Measurements from ENCODE around the gene DOK5.

The DOK5 gene

DNA sequence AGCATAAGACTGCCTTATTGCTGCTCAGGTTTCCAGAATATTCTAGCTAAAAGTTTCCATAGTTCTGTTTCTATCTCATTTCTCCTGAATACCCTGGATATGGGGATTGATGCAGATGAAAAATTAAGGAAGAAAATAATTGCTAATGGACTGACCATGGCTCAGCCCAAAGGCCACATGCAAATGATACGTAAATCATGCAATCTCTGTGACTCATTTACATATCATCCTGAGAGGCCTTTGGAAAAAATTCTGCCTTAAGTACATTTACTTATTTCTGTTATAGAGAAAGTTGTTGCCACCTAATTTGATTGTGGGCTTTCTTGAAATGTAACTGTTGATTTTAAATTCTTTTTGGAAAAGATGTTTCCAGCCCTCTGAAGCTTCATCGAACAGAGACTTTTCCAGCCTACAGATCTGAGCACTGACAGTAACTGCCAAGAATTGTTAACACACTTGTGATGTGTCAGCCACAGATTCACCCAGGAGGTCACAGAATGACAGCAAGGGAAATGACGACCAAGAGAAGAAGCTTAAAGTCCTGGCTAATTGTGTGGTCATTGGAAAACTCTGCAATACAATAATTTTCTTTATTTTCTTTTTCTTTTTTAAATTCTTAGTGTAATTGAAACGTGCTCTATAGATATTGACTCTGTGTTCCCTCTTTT lies 174.8 kb downstream of the DOK5 start:
- DNase-seq: no peak
- Histone ChIP-seq H3K27me3 (replicated peaks) (no peaks in the 10 kb centered on the region), H3K27ac (no peak overlapping the region), H3K4me3 (ENCODE audit: low read depth, low read length) (no peak overlapping the region), H3K36me3 (replicated peaks) (no peaks in the 10 kb centered on the region)
- TF ChIP-seq CTCF (IDR thresholded peaks at IDR 0.05; ENCODE audit: low read depth, low read length, missing control alignments): no peak
- in situ Hi-C loops (cut with HindIII; ENCODE audit: low pct_ligation_motif_present, low sequenced_read_pairs): no loop called here

DNA sequence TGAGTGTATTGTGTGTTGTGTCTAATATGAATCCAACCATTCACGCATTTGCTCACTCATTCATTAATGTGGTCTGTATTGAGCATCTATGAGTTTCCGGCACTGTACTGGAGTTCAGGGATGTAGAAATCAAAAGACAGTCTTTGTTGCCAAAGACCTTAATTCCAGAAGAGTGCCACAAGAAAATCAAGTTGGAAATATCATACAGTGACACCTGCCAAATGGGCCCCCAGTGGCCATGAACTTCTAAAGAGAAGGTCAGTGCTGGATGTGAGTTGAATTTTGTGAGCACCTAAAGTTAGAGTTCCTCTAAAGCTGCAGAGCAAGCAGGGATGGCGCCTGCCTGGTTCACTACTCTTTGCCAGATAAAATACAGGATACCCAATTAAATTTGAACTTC lies 175.9 kb downstream of the DOK5 start:
- no peak for TF ChIP-seq CTCF (IDR thresholded peaks at IDR 0.05; ENCODE audit: low read depth, low read length, missing control alignments)
- no peak overlapping the region for H3K27ac ChIP-seq
- H3K27me3 ChIP-seq (replicated peaks): no peaks in the 10 kb centered on the region

GRCh38 chr20:54654450-54654849 lies 179.1 kb downstream of the DOK5 start:
- in situ Hi-C loops (cut with HindIII; ENCODE audit: low pct_ligation_motif_present, low sequenced_read_pairs): no loop called here
- no peaks in the 10 kb centered on the region for H3K27me3 ChIP-seq (replicated peaks)
- DNase-seq: no peak
- H3K4me3 ChIP-seq (ENCODE audit: low read depth, low read length): no peak overlapping the region
- TF ChIP-seq CTCF (IDR thresholded peaks at IDR 0.05; ENCODE audit: low read depth, low read length, missing control alignments): no peak
- H3K36me3 ChIP-seq (replicated peaks): no peaks in the 10 kb centered on the region
- no peak overlapping the region for H3K27ac ChIP-seq

More for the DNA sequence above, 175.9 kb downstream of the DOK5 start:
- DNase-seq: no peak
- Histone ChIP-seq H3K4me3 (ENCODE audit: low read depth, low read length) (no peak overlapping the region), H3K36me3 (replicated peaks) (no peaks in the 10 kb centered on the region)
- in situ Hi-C loops (cut with HindIII; ENCODE audit: low pct_ligation_motif_present, low sequenced_read_pairs): no loop called here

DNA sequence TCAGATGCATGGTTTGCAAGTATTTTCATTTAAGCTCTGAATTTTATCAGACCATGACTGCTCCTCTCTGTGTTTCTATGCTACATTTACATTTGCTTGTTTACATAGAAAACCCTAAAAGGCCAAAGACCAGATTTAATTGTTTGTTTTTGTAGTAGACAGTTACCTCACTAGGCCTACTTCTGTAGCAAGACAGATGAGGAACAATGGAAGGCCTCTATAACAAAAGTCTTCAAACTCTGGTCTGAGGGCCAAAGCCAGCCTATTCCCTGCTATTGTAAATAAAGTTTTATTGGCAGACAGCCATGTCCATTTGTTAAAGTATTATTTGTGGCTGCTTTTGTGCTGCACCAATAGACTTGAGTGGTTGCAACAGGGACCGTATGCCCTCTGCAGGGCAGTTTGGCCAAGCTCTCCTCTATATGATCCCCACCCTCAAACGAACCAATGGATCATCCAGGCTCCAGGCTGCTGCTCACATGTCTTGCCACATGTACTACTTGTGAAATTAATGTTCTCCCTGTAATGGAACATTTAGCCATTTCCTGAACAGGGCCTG lies 182.0 kb downstream of the DOK5 start:
- in situ Hi-C loops (cut with HindIII; ENCODE audit: low pct_ligation_motif_present, low sequenced_read_pairs): no loop called here
- no peak for TF ChIP-seq CTCF (IDR thresholded peaks at IDR 0.05; ENCODE audit: low read depth, low read length, missing control alignments)
- no peaks in the 10 kb centered on the region for H3K27me3 ChIP-seq (replicated peaks)

DNA sequence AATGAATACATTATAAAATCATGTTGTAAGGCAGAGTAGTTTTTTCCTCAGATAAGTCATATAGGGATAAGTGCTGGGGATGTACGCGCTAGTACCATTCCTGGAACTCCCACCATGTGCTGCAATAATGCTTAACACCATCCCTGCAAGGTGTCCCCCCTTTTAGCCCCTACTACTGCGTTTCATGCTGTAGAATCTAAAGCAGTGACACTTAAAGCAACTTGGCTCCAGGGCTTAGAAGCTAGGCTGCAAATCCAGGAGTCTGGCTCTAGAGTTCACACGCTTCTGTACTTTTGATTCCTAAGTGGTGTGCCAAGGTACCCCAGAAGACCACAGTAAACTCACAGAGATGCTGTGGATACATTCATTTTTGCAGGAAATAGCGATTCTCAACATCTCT lies 183.1 kb downstream of the DOK5 start:
- Histone ChIP-seq H3K4me3 (ENCODE audit: low read depth, low read length) (no peak overlapping the region), H3K27me3 (replicated peaks) (no peaks in the 10 kb centered on the region), H3K27ac (no peak overlapping the region), H3K36me3 (replicated peaks) (no peaks in the 10 kb centered on the region)
- no peak for TF ChIP-seq CTCF (IDR thresholded peaks at IDR 0.05; ENCODE audit: low read depth, low read length, missing control alignments)
- in situ Hi-C loops (cut with HindIII; ENCODE audit: low pct_ligation_motif_present, low sequenced_read_pairs): no loop called here
- DNase-seq: no peak

More for the DNA sequence above, 182.0 kb downstream of the DOK5 start:
- H3K27ac ChIP-seq: no peak overlapping the region
- no peaks in the 10 kb centered on the region for H3K36me3 ChIP-seq (replicated peaks)
- DNase-seq: no peak
- no peak overlapping the region for H3K4me3 ChIP-seq (ENCODE audit: low read depth, low read length)

- TF ChIP-seq CTCF (IDR thresholded peaks at IDR 0.05; ENCODE audit: low read depth, low read length, missing control alignments): no peak
Measured at GRCh38 chr20:54661265-54661664, 185.9 kb downstream of the DOK5 start.

More at GRCh38 chr20:54661265-54661664, 185.9 kb downstream of the DOK5 start:
- Histone ChIP-seq H3K27ac (no peak overlapping the region), H3K27me3 (replicated peaks) (no peaks in the 10 kb centered on the region), H3K36me3 (replicated peaks) (no peaks in the 10 kb centered on the region), H3K4me3 (ENCODE audit: low read depth, low read length) (no peak overlapping the region)
- in situ Hi-C loops (cut with HindIII; ENCODE audit: low pct_ligation_motif_present, low sequenced_read_pairs): no loop called here
- DNase-seq: no peak

All from brain microvascular endothelial cell (primary cell).